Erythroblast (primary cell): ENCODE results near the gene WFDC9.

ENCODE experiments used
- GATA1 ChIP-seq: IDR thresholded peaks from 2 replicates; pipeline ENCODE4 v1.6.1; 2011; ENCODE audit warnings: low read depth, mild to moderate bottlenecking, control low read depth, low read length, moderate library complexity
- POLR2A ChIP-seq: IDR thresholded peaks from 2 replicates; pipeline ENCODE4 v1.6.1; 2011; ENCODE audit warnings: mild to moderate bottlenecking, low read length

- TF ChIP-seq POLR2A (no peak), GATA1 (no peak)
Observed at GRCh38 chr20:45578231-45578630, 52.9 kb downstream of the WFDC9 start.
